NCI-H1436 (cell line): ENCODE results near the gene RTN4.
"Not testable (repeated sequence)": the region's sequence is repeated elsewhere in the genome, so short reads cannot be mapped to it uniquely, and the experiment has no call there.

Experiments
- DNase-seq: peaks from one replicate; lab custom pipeline; 2025; lab: John Stamatoyannopoulos, UW

Gene RTN4, protein sequence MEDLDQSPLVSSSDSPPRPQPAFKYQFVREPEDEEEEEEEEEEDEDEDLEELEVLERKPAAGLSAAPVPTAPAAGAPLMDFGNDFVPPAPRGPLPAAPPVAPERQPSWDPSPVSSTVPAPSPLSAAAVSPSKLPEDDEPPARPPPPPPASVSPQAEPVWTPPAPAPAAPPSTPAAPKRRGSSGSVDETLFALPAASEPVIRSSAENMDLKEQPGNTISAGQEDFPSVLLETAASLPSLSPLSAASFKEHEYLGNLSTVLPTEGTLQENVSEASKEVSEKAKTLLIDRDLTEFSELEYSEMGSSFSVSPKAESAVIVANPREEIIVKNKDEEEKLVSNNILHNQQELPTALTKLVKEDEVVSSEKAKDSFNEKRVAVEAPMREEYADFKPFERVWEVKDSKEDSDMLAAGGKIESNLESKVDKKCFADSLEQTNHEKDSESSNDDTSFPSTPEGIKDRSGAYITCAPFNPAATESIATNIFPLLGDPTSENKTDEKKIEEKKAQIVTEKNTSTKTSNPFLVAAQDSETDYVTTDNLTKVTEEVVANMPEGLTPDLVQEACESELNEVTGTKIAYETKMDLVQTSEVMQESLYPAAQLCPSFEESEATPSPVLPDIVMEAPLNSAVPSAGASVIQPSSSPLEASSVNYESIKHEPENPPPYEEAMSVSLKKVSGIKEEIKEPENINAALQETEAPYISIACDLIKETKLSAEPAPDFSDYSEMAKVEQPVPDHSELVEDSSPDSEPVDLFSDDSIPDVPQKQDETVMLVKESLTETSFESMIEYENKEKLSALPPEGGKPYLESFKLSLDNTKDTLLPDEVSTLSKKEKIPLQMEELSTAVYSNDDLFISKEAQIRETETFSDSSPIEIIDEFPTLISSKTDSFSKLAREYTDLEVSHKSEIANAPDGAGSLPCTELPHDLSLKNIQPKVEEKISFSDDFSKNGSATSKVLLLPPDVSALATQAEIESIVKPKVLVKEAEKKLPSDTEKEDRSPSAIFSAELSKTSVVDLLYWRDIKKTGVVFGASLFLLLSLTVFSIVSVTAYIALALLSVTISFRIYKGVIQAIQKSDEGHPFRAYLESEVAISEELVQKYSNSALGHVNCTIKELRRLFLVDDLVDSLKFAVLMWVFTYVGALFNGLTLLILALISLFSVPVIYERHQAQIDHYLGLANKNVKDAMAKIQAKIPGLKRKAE

GRCh38 chr2:55050100-55050994 is at the start of gene RTN4:
Gene RTN4, minus strand, starts transcription at chr2:55050451. Its CDS starts 151 bp downstream, at chr2:55050300.
- DNase-seq, result peak; percentile 99

DNA sequence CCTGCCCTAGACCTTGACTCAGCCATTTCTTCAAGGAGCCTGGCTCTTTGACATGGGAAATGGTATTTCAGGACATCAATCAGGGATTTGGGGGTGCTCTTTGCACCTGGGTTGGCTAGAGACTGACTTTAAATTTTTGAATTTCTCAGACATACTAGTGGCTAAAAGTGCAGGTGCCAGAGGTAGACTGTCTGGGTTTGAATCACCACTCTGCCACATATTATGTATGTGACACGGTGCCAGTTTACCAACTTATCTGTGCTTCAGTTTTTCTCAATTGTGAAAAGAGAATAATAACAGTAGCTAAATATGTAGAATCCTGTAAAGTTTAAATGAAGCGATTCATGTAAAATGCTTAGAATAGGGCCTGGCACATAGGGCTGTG is 49.2 kb upstream of the RTN4 start:
- DNase-seq, result no peak

- DNase-seq, result no peak
Observed at GRCh38 chr2:55097461-55098410, 47.5 kb upstream of the RTN4 start.

GRCh38 chr2:55097082-55097460 is 46.8 kb upstream of the RTN4 start:
- DNase-seq, result no peak

- no peak for DNase-seq
Observed at GRCh38 chr2:55096586-55096985, 46.3 kb upstream of the RTN4 start.

DNA sequence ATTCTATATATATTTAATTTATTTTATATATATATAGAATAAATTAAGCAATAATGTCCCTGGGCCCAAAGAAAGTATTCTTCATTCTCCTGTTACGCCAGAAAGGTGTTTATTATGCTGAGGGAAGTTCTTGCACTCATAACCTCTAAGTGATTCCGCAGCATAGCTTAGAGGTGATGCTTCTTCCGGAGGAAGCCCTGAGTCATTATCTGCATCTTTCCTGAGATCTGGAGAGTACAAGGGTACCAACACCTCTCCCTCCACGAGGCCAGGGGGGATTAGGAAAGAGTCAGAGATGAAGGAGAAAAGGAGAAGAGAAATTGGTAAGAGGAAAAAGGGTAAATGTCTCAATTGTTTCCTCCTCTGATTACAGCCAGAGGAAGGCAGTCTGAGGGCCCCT is 43.1 kb upstream of the RTN4 start:
- no peak for DNase-seq

DNA sequence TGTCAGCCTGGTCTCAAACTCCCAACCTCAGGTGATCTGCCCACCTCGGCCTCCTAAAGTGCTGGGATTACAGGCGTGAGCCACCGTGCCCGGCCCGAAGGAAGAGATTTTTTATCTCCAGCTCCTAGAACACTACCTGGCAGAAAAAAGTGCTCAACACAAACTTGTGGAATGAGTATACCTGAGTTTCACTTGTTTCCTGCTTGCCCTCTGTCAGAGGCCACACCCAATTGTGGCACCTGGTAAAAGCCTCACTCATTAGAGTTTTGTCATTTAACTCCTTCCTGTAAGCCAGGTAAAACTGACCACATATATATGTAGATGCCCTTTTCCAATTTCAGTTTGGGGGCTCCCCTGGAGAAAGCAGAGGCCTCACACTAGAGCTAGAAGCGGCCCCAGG is 42.2 kb upstream of the RTN4 start:
- no peak for DNase-seq

DNA sequence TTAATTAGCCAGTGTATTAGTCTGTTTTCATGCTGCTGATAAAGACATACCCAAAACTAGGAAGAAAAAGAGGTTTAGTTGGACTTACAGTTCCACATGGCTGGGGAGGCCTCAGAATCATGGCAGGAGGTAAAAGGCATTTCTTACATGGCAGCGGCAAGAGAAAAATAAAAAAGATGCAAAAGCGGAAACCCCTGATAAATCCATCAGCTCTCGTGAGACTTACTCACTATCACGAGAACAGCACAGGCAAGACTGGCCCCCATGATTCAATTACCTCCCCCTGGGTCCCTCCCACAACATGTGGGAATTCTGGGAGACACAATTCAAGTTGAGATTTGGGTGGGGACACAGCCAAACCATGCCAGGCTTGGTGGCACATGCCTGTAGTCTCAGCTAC is 41.4 kb upstream of the RTN4 start:
- not testable (repeated sequence) for DNase-seq

- no peak for DNase-seq
Observed at GRCh38 chr2:55090702-55091101, 40.5 kb upstream of the RTN4 start.

DNA sequence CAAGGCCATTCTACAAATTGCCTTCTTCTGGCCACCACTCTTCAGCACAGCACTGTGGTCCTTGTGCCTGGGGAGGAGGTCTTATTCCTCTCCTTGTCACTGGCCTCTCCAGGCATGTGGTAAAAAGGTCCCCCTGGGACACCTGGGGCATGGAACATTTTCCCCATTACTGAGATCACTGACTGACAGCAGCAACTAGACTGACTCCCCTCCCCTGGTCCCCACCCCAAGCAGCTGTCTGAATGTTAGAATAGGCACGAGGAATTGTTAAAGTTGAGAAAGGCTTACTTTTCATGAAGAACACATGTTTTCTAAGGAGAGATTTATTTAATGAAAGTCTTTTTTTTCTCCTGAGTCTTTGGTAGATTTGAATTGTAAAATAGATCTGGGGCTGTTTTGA is 39.5 kb upstream of the RTN4 start:
- DNase-seq, result no peak

DNA sequence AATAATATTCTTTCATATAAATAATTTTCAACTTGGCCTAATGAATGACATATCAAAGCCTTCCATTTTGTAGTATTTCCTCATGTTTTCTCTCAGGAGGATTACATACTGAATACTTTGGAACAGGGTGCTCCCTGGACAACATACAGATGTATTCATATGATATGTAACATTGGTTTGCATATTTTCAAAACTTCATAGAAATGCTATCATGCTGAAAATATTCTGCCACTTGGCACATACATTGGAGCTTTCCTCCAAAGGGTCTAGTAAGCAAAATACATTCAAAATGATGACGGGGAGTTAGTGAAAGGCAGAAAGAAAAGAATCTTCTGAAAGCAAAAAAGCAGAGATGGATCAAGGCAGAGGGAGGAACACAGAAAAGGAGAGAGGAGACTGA is 38.1 kb upstream of the RTN4 start:
- no peak for DNase-seq

DNA sequence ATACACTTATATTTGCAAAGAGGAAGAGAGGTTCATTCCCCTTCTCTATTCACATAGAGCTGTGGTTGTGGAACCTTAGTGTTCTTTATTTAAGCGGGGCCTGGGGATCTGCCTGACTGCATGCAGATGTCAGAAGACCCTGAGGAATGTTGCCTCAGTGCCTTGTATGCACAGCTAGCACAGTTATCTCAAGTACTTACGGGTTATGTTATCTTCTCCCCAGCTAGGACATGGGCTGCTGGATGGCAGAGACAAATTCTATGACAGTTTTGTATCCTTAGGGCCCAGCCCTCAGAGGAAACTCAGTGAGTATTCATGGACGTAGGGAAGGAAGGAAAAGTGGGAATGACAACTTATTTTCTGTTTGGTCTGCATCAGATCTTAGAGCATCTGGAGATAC is 37.7 kb upstream of the RTN4 start:
- no peak for DNase-seq

GRCh38 chr2:55087501-55087900 is 37.2 kb upstream of the RTN4 start:
- DNase-seq, result no peak

DNA sequence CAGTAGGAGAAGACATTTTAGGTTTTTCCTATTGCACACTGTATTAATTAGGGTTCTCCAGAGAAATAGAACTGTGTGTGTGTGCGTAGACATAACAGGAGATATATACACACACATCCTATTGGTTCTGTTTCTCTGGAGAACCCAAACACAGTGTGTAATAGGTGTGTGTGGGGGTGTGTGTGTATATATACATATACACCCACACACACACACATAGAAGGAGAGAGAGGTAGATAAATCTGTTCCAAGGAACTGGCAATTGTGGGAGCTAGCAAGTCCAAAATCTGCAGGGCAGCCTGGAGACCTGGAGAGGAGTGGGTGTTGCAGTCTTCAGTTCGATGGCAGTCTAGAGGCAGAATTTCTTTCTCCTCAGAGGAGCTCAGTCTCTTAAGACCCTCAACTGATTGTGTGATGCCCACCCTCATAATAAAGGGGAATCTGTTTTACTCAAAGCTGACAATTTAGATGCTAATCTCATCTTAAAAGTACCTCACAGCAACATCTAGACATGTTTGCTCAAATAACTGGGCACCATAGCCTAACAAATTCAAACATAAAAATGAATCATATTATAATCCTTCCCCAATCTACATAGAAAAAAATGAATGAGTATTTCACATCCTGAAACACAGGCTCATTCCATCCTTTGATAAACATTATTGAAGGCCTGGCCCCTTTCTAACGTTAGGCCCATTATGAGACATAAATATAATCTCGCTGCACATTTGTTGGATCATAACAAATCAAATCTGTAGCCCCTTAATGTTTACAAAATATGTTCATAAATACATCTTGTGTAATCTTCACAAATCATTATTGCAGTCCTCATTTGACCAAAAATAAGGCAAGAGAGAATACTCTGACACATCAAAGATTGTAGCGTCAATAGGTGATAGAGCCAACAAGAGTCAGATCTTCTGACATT is 35.1 kb upstream of the RTN4 start:
- DNase-seq, result no peak

DNA sequence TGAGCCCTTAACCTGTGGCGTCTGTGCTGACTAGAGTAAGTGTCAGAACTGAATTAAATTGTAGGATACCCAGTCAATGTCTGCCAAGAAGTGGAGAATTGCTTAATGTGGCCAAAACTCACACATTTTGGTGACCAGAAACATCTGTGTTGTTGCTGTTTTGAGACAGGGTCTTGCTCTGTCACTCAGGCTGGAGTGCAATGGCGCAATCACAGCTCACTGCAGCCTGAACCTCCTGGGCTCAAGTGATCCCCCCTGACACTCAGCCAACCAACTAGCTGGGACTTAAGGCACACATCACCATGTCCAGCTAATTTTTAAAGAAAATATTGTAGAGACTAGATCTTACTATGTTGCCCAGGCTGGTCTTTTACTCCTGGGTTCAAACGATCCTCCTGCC is 34.4 kb upstream of the RTN4 start:
- no peak for DNase-seq

DNA sequence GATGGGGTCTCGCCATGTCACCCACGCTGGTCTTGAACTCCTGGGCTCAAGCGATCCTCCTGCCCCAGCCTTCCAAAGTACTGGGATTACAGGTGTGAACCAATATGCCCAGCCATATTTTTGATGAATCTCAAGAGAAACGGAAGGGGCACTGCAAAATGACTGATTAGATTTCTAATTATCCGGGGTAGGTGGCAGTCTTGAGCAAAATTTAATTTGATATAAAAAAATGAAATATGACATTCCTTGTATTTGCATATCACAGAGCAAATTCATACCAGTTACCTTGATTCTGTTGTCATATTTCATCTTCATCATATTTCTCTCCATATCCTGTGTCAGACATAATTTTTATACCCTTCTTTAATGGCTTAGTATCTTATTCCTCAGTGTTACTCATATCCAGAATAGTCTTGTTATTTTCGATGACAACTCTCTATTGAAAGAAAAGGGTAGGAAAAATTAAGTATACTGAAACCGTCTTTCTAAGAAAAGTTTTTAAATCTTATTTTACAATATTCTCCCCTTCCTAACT is 30.0 kb upstream of the RTN4 start:
- DNase-seq, result no peak

- DNase-seq, result no peak
Observed at GRCh38 chr2:55078956-55079355, 28.7 kb upstream of the RTN4 start.

DNA sequence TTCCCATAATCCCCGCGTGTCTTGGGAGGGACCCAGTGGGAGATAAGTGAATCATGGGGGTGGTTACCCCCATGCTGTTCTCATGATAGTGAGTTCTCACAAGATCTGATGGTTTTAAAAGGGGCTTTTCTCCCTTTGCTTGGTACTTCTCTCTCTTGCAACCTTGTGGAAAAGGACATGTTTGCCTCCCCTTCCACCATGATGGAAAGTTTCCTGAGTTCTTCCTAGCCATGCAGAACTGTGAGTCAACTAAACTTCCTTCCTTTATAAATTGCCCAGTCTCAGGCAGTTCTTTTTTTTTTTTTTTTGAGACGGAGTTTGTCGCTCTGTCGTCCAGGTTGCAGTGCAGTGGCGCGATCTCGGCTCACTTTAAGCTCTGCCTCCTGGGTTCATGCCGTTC is 26.5 kb upstream of the RTN4 start:
- DNase-seq, result no peak

- not testable (repeated sequence) for DNase-seq
Observed at GRCh38 chr2:55076019-55076418, 25.8 kb upstream of the RTN4 start.
